ENCODE measurements around the gene PADI1.

DNA sequence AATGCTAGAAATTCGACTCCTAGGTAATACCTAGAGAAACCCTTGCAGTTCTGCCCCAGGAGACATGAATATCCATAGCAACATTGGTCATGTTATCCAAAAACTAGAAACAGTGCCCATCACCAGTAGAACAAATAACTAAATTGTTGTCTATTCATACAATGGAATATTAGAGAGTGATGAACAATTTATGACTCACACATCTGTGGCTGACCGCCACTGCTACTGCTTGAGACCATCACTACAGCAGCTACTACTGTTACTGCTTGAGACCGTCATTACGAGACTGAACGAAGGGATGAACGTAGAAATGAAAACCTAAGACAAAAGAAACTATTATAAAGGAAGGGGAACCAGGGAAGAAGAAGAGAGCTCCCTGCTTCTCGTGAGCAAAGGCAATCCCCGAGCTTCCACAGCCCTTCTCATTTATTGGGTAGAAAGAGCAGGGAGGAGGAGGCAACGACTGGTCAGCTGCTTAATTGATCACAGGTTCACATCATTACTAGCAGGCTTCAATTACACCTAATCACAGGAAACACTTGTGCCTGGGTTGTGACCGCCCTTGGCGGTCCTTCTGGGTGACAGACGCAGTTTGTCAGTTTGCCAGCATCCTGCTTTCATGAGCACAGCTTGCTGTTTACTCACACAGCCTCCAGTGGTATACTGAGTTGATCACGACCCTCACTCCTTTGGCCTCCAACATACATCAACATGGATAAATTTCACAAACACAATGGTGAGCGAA, 88.9 kb downstream of the PADI1 start:
- TF ChIP-seq POLR2A (IDR thresholded peaks at IDR 0.05) = no peak
- TF ChIP-seq, protein P1, sequence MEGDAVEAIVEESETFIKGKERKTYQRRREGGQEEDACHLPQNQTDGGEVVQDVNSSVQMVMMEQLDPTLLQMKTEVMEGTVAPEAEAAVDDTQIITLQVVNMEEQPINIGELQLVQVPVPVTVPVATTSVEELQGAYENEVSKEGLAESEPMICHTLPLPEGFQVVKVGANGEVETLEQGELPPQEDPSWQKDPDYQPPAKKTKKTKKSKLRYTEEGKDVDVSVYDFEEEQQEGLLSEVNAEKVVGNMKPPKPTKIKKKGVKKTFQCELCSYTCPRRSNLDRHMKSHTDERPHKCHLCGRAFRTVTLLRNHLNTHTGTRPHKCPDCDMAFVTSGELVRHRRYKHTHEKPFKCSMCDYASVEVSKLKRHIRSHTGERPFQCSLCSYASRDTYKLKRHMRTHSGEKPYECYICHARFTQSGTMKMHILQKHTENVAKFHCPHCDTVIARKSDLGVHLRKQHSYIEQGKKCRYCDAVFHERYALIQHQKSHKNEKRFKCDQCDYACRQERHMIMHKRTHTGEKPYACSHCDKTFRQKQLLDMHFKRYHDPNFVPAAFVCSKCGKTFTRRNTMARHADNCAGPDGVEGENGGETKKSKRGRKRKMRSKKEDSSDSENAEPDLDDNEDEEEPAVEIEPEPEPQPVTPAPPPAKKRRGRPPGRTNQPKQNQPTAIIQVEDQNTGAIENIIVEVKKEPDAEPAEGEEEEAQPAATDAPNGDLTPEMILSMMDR (IDR thresholded peaks at IDR 0.05) = no peak

All from adrenal gland (tissue), 5 donors.